Measurements from ENCODE around the gene PKN2.

The PKN2 gene

DNA sequence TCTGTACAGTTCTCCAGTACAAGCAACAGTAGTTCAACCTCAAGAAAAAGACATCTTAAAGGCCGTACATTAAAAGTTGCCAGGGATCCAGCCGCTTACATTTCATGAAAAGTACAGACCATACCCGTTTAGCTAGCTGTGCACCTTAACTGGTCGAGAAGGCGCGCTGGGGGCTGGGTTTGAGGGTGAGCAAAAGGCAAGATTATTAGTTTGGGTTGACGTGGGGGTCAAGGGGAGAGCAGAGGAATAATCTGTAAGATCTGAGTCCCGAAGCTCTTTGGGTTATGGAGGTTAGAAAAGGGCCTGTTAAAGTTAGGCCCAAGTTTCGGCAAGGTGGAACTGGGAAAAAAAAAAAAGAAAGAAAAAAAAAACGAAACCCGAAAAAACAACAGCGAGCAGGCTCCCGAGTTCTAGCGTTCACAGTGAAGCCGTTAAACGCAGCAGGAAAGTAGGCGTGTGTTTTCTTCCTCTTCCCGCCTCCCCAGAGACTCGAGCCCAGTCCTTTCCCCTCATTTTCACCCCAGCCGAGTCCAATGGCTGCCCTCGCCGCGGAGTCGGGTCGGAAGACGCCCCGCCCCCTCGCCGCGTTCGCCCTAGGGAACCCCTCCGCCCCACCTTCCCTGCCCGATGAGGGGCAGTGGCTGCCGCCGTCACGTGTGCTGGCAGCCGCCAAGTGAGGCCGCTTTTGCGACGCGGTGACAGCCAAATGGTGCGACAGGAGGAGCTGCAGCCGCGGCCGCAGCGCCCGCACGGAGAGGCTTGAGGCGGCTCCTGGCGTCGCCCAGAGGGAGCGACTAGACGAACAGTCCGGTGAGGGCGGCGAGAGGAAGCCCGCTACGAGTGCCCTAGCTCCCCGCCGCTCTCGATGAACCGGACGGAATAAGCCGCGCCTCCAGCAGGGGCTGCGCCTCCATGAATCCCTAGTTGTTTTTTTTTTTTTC is at the start of gene PKN2:
PKN2 (plus strand) TSS at position 733 of the 941 bp plus-strand sequence. CDS start 308 bp downstream, outside the sequence.
- peak within 1 kb of the TSS; percentile 88 for H3K4me3 ChIP-seq (ENCODE audit: low read depth, low read length)
- TF ChIP-seq CTCF (IDR thresholded peaks at IDR 0.05; ENCODE audit: low read depth, low read length, missing control alignments), result peak; percentile 12
- DNase-seq (ENCODE audit: low read depth), result peak; percentile 94

DNA sequence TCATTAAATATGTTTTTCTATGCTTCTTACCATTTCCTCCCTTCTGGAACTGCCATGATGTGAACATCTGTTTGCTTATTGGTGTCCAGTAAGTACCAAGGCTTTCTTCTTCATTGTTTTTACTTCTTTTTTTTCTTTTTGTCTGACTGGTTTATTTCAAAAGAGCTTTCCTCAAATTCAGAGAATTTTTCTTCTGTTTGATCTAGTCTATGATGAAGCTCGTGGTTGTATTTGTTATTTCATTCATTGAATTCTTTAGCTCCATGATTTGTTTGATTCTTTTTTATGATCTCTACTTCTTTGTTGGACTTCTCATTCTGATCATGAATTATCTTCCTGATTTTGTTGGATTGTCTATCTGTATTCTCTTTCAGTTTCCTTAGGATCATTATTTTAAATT is 49.5 kb upstream of the PKN2 start:
- H3K4me3 ChIP-seq (ENCODE audit: low read depth, low read length), result no peak overlapping the region
- DNase-seq (ENCODE audit: low read depth), result no peak
- TF ChIP-seq CTCF (IDR thresholded peaks at IDR 0.05; ENCODE audit: low read depth, low read length, missing control alignments), result no peak

- TF ChIP-seq CTCF (IDR thresholded peaks at IDR 0.05; ENCODE audit: low read depth, low read length, missing control alignments), result no peak
- no peak for DNase-seq (ENCODE audit: low read depth)
These were observed 44.0 kb upstream of the PKN2 start for GRCh38 chr1:88640060-88640459.

DNA sequence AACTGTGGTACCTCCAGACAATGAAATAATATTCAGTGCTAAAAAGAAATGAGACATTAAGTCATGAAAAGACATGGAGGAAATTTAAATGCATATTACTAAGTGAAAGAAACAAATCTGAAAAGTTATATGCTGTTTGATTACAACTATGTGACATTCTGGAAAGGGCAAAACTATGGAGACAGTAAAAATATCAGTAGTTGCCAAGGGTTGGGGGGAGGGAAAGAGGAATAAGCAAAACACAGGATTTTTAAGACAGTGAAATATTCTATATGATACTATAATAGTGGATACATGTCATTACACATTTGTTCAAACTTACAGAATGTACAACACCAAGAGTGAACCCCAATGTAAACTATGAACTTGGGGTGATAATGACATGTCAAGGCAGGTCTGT is 38.2 kb upstream of the PKN2 start:
- H3K4me3 ChIP-seq (ENCODE audit: low read depth, low read length), result no peak overlapping the region
- TF ChIP-seq CTCF (IDR thresholded peaks at IDR 0.05; ENCODE audit: low read depth, low read length, missing control alignments), result no peak
- DNase-seq (ENCODE audit: low read depth), result no peak

More at GRCh38 chr1:88640060-88640459, 44.0 kb upstream of the PKN2 start:
- H3K4me3 ChIP-seq (ENCODE audit: low read depth, low read length), result no peak overlapping the region

GRCh38 chr1:88646476-88647248 is 37.4 kb upstream of the PKN2 start:
- H3K4me3 ChIP-seq (ENCODE audit: low read depth, low read length), result no peak overlapping the region
- no peak for TF ChIP-seq CTCF (IDR thresholded peaks at IDR 0.05; ENCODE audit: low read depth, low read length, missing control alignments)
- DNase-seq (ENCODE audit: low read depth), result no peak

DNA sequence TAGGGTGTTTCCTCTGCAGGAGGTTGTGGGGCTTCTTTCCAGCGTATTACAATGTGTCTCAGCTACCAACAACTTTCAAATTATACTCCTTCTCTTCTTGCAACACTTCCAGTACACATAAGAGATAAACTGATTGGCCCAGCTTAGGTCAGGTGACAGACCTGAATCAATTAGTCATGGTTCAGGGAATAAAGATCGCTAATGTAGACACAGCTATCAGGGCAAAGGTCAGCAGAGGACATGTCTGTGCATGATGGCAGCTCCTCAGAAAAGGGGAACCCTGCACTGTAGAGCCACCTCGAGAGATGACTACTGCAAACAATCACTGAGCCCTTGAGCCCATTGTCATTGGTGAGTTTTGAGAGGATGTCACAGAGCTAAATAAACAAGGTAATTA is 36.8 kb upstream of the PKN2 start:
- TF ChIP-seq CTCF (IDR thresholded peaks at IDR 0.05; ENCODE audit: low read depth, low read length, missing control alignments), result no peak
- no peak for DNase-seq (ENCODE audit: low read depth)
- H3K4me3 ChIP-seq (ENCODE audit: low read depth, low read length), result no peak overlapping the region
